ENCODE results near the gene KCNH5. TPM values are rescaled to one million over a fixed set of nuclear protein-coding genes. Genes with fewer than 3 reads are reported as not detected.

Gene KCNH5
- polyA plus RNA-seq, 1 of the 3 experiments (the other 2 are of a cell fraction), result not detected

GRCh38 chr14:62670526-62670925 is 374.7 kb downstream of the KCNH5 start:
- H3K9me2 ChIP-seq, result no peaks in the 10 kb centered on the region
- 3% methylated on average over 2 of the region's 2 CpGs for WGBS (ENCODE audit: low lambda C conversion rate)
- H3F3A ChIP-seq (replicated peaks; ENCODE audit: insufficient read depth), result no peaks in the 10 kb centered on the region
- no peak overlapping the region for H2AFZ ChIP-seq (ENCODE audit: low read depth)
- H3K79me2 ChIP-seq (ENCODE audit: insufficient read depth), result no peaks in the 10 kb centered on the region
- no peaks in the 10 kb centered on the region for H3K4me1 ChIP-seq (ENCODE audit: control insufficient read depth in 1 of 2, insufficient read depth in 2 of 2, low read depth in 1 of 2, low read length in 1 of 2)
- TF ChIP-seq MAX (IDR thresholded peaks at IDR 0.05; ENCODE audit: low read depth), result no peak
- TF ChIP-seq USF2 (IDR thresholded peaks at IDR 0.05; ENCODE audit: borderline replicate concordance, low read depth, low read length), result no peak
- TF ChIP-seq ZBTB33 (IDR thresholded peaks at IDR 0.05; ENCODE audit: borderline replicate concordance, low read depth), result no peak
- TF ChIP-seq NFIC (IDR thresholded peaks at IDR 0.05; ENCODE audit: borderline replicate concordance), result no peak
- no peak for TF ChIP-seq TEAD4 (IDR thresholded peaks at IDR 0.05; ENCODE audit: borderline replicate concordance, insufficient read depth)
- TF ChIP-seq IRF3 (IDR thresholded peaks at IDR 0.05; ENCODE audit: low read depth, low read length), result no peak
- TF ChIP-seq TAF1 (IDR thresholded peaks at IDR 0.05; ENCODE audit: borderline replicate concordance, low read depth, low read length), result no peak
- TF ChIP-seq EZH2phosphoT487 (IDR thresholded peaks at IDR 0.05; ENCODE audit: borderline replicate concordance, low read depth), result no peak
- TF ChIP-seq FOSL2 (IDR thresholded peaks at IDR 0.05; ENCODE audit: borderline replicate concordance, low read depth), result no peak
- TF ChIP-seq SIN3A (IDR thresholded peaks at IDR 0.05; ENCODE audit: borderline replicate concordance, low read depth, low read length), result no peak
- TF ChIP-seq FOXM1 (IDR thresholded peaks at IDR 0.05; ENCODE audit: low read depth), result no peak
- H4K20me1 ChIP-seq (ENCODE audit: insufficient read depth), result no peaks in the 10 kb centered on the region
- POLR2A ChIA-PET, result no interaction called here
- H3K27ac ChIP-seq (ENCODE audit: low read depth in 2 of 2, low read length in 1 of 2), result no peak overlapping the region
- no peaks in the 10 kb centered on the region for H3K36me3 ChIP-seq (replicated peaks in 1 of 2; ENCODE audit: control insufficient read depth in 1 of 2, insufficient read depth in 2 of 2, low read length in 1 of 2)
- no peak overlapping the region for H3K4me2 ChIP-seq
- no peak for DNase-seq
- CTCF ChIA-PET, result no interaction called here
- no peaks in the 10 kb centered on the region; the same call in 1 of the 2 replicates for H3K27me3 ChIP-seq (ENCODE audit: insufficient read depth)
- no peak overlapping the region for H3K9ac ChIP-seq
- no peaks in the 10 kb centered on the region for H3K9me3 ChIP-seq
- no peak overlapping the region for H3K4me3 ChIP-seq (ENCODE audit: low read depth in 2 of 2, low read length in 1 of 2)

- ChIA-PET POLR2A (no interaction called here), CTCF (interaction anchor here (0.8 to 1.1 kb wide), 5 partner anchors 10 to 609 kb away, joined by 3 to 4 read pairs (median 3); no protein-coding TSS in a partner anchor)
- H3K79me2 ChIP-seq (ENCODE audit: insufficient read depth), result no peaks in the 10 kb centered on the region
- WGBS (ENCODE audit: low lambda C conversion rate), result 52% methylated on average over 4 of the region's 4 CpGs
- no peak overlapping the region for H2AFZ ChIP-seq (ENCODE audit: low read depth)
- no peaks in the 10 kb centered on the region for H3K9me2 ChIP-seq
- H3F3A ChIP-seq (replicated peaks; ENCODE audit: insufficient read depth), result no peaks in the 10 kb centered on the region
- no peaks in the 10 kb centered on the region; the same call in 1 of the 2 replicates for H3K27me3 ChIP-seq (ENCODE audit: insufficient read depth)
- TF ChIP-seq RFX5 (IDR thresholded peaks at IDR 0.05; ENCODE audit: low read length), result no peak
- no peak for TF ChIP-seq NFIC (IDR thresholded peaks at IDR 0.05; ENCODE audit: borderline replicate concordance)
- TF ChIP-seq USF2 (IDR thresholded peaks at IDR 0.05; ENCODE audit: borderline replicate concordance, low read depth, low read length), result no peak
- no peak for TF ChIP-seq USF1 (IDR thresholded peaks at IDR 0.05; ENCODE audit: borderline replicate concordance, low read depth)
- TF ChIP-seq CTCF (IDR thresholded peaks at IDR 0.05), result peak; percentile 25
- TF ChIP-seq RCOR1 (IDR thresholded peaks at IDR 0.05; ENCODE audit: low read length), result no peak
- H3K4me2 ChIP-seq, result no peak overlapping the region
- H3K4me3 ChIP-seq (ENCODE audit: low read depth in 2 of 2, low read length in 1 of 2), result no peak overlapping the region
- no peaks in the 10 kb centered on the region for H3K4me1 ChIP-seq (ENCODE audit: control insufficient read depth in 1 of 2, insufficient read depth in 2 of 2, low read depth in 1 of 2, low read length in 1 of 2)
- H3K36me3 ChIP-seq (replicated peaks in 1 of 2; ENCODE audit: control insufficient read depth in 1 of 2, insufficient read depth in 2 of 2, low read length in 1 of 2), result no peaks in the 10 kb centered on the region
- no peak overlapping the region for H3K27ac ChIP-seq (ENCODE audit: low read depth in 2 of 2, low read length in 1 of 2)
- H3K9ac ChIP-seq, result no peak overlapping the region
- H3K9me3 ChIP-seq, result no peaks in the 10 kb centered on the region
- DNase-seq, result no peak
- no peaks in the 10 kb centered on the region for H4K20me1 ChIP-seq (ENCODE audit: insufficient read depth)
These were observed 377.8 kb downstream of the KCNH5 start for GRCh38 chr14:62667421-62667914.

Measured in SK-N-SH (cell line).